Activated naive CD8-positive, alpha-beta T cell (primary cell): ENCODE measurements around the gene BACE2.
"Not testable (repeated sequence)": the region's sequence is repeated elsewhere in the genome, so short reads cannot be mapped to it uniquely, and the experiment has no call there.

Experiments used
- H3K27ac Mint-ChIP-seq: one replicate; pipeline ENCODE4 v1.8.0; 2021; ENCODE audit warnings: mixed read lengths
- H3K27me3 Mint-ChIP-seq: one replicate; pipeline ENCODE4 v1.8.0; 2021; ENCODE audit warnings: mixed read lengths
- H3K36me3 Mint-ChIP-seq: one replicate; pipeline ENCODE4 v1.8.0; 2021; ENCODE audit warnings: mixed read lengths
- H3K4me1 Mint-ChIP-seq: one replicate; pipeline ENCODE4 v1.8.0; 2021; ENCODE audit warnings: low read depth, mixed read lengths
- H3K4me3 Mint-ChIP-seq: one replicate; pipeline ENCODE4 v1.8.0; 2021; ENCODE audit warnings: mild to moderate bottlenecking, mixed read lengths
- H3K9me3 Mint-ChIP-seq: one replicate; pipeline ENCODE4 v1.8.0; 2021; ENCODE audit warnings: low read depth, mixed read lengths

Gene BACE2

GRCh38 chr21:41186755-41187536, 19.0 kb downstream of the BACE2 start:
- H3K36me3 Mint-ChIP-seq, result peaks cover 4% of the 10 kb centered on the region
- H3K9me3 Mint-ChIP-seq, result peaks cover 11% of the 10 kb centered on the region
- no peak overlapping the region for H3K4me3 Mint-ChIP-seq
- H3K27ac Mint-ChIP-seq, result no peak overlapping the region
- no peaks in the 10 kb centered on the region for H3K4me1 Mint-ChIP-seq
- peaks cover 9% of the 10 kb centered on the region for H3K27me3 Mint-ChIP-seq

- Mint-ChIP-seq H3K27me3 (peaks cover 9% of the 10 kb centered on the region), H3K27ac (no peak overlapping the region), H3K4me1 (no peaks in the 10 kb centered on the region), H3K9me3 (peaks cover 11% of the 10 kb centered on the region), H3K36me3 (peaks cover 4% of the 10 kb centered on the region), H3K4me3 (no peak overlapping the region)
Observed at GRCh38 chr21:41187537-41188025, 19.6 kb downstream of the BACE2 start.

GRCh38 chr21:41188486-41189149, 20.7 kb downstream of the BACE2 start:
- Mint-ChIP-seq H3K4me1 (no peaks in the 10 kb centered on the region), H3K9me3 (peaks cover 11% of the 10 kb centered on the region), H3K4me3 (no peak overlapping the region), H3K27me3 (peaks cover 9% of the 10 kb centered on the region), H3K27ac (no peak overlapping the region), H3K36me3 (peaks cover 4% of the 10 kb centered on the region)

- Mint-ChIP-seq H3K4me1 (no peaks in the 10 kb centered on the region), H3K27me3 (peaks cover 6% of the 10 kb centered on the region), H3K9me3 (peaks cover 11% of the 10 kb centered on the region), H3K4me3 (no peak overlapping the region), H3K36me3 (peaks cover 4% of the 10 kb centered on the region), H3K27ac (no peak overlapping the region)
Observed at GRCh38 chr21:41189150-41189745, 21.3 kb downstream of the BACE2 start.

- not testable (repeated sequence) for H3K4me1 Mint-ChIP-seq, H3K27ac Mint-ChIP-seq, H3K4me3 Mint-ChIP-seq, H3K36me3 Mint-ChIP-seq, H3K27me3 Mint-ChIP-seq
- H3K9me3 Mint-ChIP-seq, result peaks cover 11% of the 10 kb centered on the region
Observed at GRCh38 chr21:41192552-41192951, 24.6 kb downstream of the BACE2 start.

- Mint-ChIP-seq H3K27ac (no peak overlapping the region), H3K4me1 (no peaks in the 10 kb centered on the region), H3K4me3 (no peak overlapping the region), H3K27me3 (peaks cover 3% of the 10 kb centered on the region), H3K9me3 (no peaks in the 10 kb centered on the region), H3K36me3 (no peaks in the 10 kb centered on the region)
Observed at GRCh38 chr21:41195311-41195710, 27.4 kb downstream of the BACE2 start.

GRCh38 chr21:41196993-41197392, 29.0 kb downstream of the BACE2 start:
- H3K4me1 Mint-ChIP-seq, result no peaks in the 10 kb centered on the region
- H3K27me3 Mint-ChIP-seq, result peaks cover 3% of the 10 kb centered on the region
- no peaks in the 10 kb centered on the region for H3K9me3 Mint-ChIP-seq
- no peak overlapping the region for H3K4me3 Mint-ChIP-seq
- H3K27ac Mint-ChIP-seq, result no peak overlapping the region
- no peaks in the 10 kb centered on the region for H3K36me3 Mint-ChIP-seq

GRCh38 chr21:41197582-41197981, 29.6 kb downstream of the BACE2 start:
- Mint-ChIP-seq H3K36me3 (no peaks in the 10 kb centered on the region), H3K4me3 (no peak overlapping the region), H3K9me3 (no peaks in the 10 kb centered on the region), H3K27me3 (peaks cover 3% of the 10 kb centered on the region), H3K4me1 (no peaks in the 10 kb centered on the region), H3K27ac (no peak overlapping the region)

- not testable (repeated sequence) for H3K4me3 Mint-ChIP-seq, H3K9me3 Mint-ChIP-seq, H3K4me1 Mint-ChIP-seq, H3K36me3 Mint-ChIP-seq, H3K27me3 Mint-ChIP-seq, H3K27ac Mint-ChIP-seq
Observed at GRCh38 chr21:41198647-41199046, 30.7 kb downstream of the BACE2 start.

GRCh38 chr21:41199123-41199522, 31.2 kb downstream of the BACE2 start:
- Mint-ChIP-seq H3K9me3 (no peaks in the 10 kb centered on the region), H3K4me3 (no peak overlapping the region), H3K36me3 (no peaks in the 10 kb centered on the region), H3K27ac (no peak overlapping the region), H3K27me3 (peaks cover 10% of the 10 kb centered on the region), H3K4me1 (no peaks in the 10 kb centered on the region)

GRCh38 chr21:41199588-41199987, 31.6 kb downstream of the BACE2 start:
- H3K4me3 Mint-ChIP-seq, result no peak overlapping the region
- H3K27ac Mint-ChIP-seq, result no peak overlapping the region
- no peaks in the 10 kb centered on the region for H3K9me3 Mint-ChIP-seq
- H3K27me3 Mint-ChIP-seq, result peaks cover 10% of the 10 kb centered on the region
- H3K36me3 Mint-ChIP-seq, result no peaks in the 10 kb centered on the region
- H3K4me1 Mint-ChIP-seq, result no peaks in the 10 kb centered on the region

GRCh38 chr21:41201385-41201784, 33.4 kb downstream of the BACE2 start:
- H3K36me3 Mint-ChIP-seq, result no peaks in the 10 kb centered on the region
- no peaks in the 10 kb centered on the region for H3K9me3 Mint-ChIP-seq
- H3K4me3 Mint-ChIP-seq, result no peak overlapping the region
- H3K27me3 Mint-ChIP-seq, result peaks cover 8% of the 10 kb centered on the region
- H3K27ac Mint-ChIP-seq, result no peak overlapping the region
- no peaks in the 10 kb centered on the region for H3K4me1 Mint-ChIP-seq

- Mint-ChIP-seq H3K4me3 (no peak overlapping the region), H3K9me3 (no peaks in the 10 kb centered on the region), H3K27ac (no peak overlapping the region), H3K4me1 (no peaks in the 10 kb centered on the region), H3K27me3 (peaks cover 9% of the 10 kb centered on the region), H3K36me3 (no peaks in the 10 kb centered on the region)
Observed at GRCh38 chr21:41204736-41205135, 36.8 kb downstream of the BACE2 start.

GRCh38 chr21:41207401-41208375, 39.7 kb downstream of the BACE2 start:
- Mint-ChIP-seq H3K4me3 (no peak overlapping the region), H3K36me3 (no peaks in the 10 kb centered on the region), H3K27ac (no peak overlapping the region), H3K27me3 (peaks cover 11% of the 10 kb centered on the region), H3K9me3 (no peaks in the 10 kb centered on the region), H3K4me1 (no peaks in the 10 kb centered on the region)
